Measurements from ENCODE around the gene PSMD10. TPM values are rescaled to one million over a fixed set of nuclear protein-coding genes. Genes with fewer than 3 reads are reported as not detected.
A peak's percentile ranks its signal among the peaks of the same experiment; 100 is the strongest.

PSMD10 gene, protein sequence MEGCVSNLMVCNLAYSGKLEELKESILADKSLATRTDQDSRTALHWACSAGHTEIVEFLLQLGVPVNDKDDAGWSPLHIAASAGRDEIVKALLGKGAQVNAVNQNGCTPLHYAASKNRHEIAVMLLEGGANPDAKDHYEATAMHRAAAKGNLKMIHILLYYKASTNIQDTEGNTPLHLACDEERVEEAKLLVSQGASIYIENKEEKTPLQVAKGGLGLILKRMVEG
- 73.8 TPM for polyA plus RNA-seq (2013, experiment 1 of 2)
- 74.1 TPM for polyA plus RNA-seq (2013, experiment 2 of 2)

DNA sequence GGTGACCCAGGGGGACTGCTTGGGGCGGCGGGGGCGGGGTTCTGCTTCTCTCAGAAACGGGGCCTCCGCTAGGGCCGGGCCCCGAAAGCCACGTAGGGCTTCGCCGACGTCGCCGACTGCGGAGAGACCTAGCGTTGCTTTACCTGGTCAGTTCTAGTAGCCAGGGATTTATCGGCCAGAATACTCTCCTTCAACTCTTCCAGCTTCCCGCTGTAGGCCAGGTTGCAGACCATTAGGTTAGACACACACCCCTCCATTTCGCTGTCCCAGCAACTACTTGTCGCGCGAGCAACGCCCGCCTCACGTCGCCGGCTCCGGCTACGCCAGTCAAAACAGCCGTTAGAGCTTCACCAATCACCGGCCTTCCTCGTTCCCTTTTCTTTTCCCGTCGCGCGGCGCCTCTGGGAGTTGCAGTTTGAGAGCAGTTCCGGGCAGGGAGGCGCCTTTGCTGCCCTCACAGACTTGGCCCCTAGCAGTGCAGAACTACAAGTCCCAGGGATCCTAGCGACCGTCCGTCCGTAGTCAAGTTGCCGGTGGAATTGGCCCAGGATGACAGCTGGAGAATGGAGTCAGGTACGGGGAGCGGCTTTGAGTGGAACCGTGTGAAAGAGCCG lies at the start of gene PSMD10, which contains the start of gene ATG4A:
TSS of gene PSMD10 (minus strand) at position 279 of the 614 bp plus-strand sequence. CDS start at position 257, 22 bp downstream.
TSS of gene ATG4A (plus strand) at position 515 of the 614 bp plus-strand sequence. CDS start at position 564, 49 bp downstream.
- H2BK15ac ChIP-seq (ENCODE audit: low read length): no peak within 1 kb of the TSS
- no peak within 1 kb of the TSS for H2AK5ac ChIP-seq (ENCODE audit: low read depth, low read length)
- H2BK12ac ChIP-seq (ENCODE audit: low read length): no peak within 1 kb of the TSS
- H4K91ac ChIP-seq (ENCODE audit: low read depth, low read length, poor library complexity): no peak within 1 kb of the TSS
- peak within 1 kb of the TSS; percentile 88 for H2AFZ ChIP-seq (ENCODE audit: low read length)
- H4K8ac ChIP-seq (ENCODE audit: low read depth, low read length): no peak within 1 kb of the TSS
- peaks cover 0 to 2% of the 10 kb centered on the region in 2 donors for H3K4me1 ChIP-seq (ENCODE audit: control insufficient read depth in 2 of 2, insufficient read depth in 1 of 2, low read depth in 1 of 2, low read length in 2 of 2)
- peaks cover 0 to 23% of the 10 kb centered on the region in 2 donors for H3K36me3 ChIP-seq (replicated peaks in 1 of 2; ENCODE audit: control insufficient read depth in 2 of 2, insufficient read depth in 2 of 2, low read length in 2 of 2)
- no CpG with 5 or more reads among the region's 47 CpGs for WGBS, 2 donors (ENCODE audit: extremely low coverage in 2 of 2, insufficient read length in 2 of 2, insufficient replicate concordance in 1 of 2)
- H3K9me3 ChIP-seq (replicated peaks in 1 of 2; ENCODE audit: control insufficient read depth in 2 of 2, insufficient read depth in 1 of 2, low read depth in 1 of 2, low read length in 2 of 2): no peaks in the 10 kb centered on the region
- H2BK120ac ChIP-seq (ENCODE audit: low read depth, low read length): no peak within 1 kb of the TSS
- H3K4me2 ChIP-seq (ENCODE audit: insufficient read depth, low read length, poor library complexity, severe bottlenecking): peak within 1 kb of the TSS; percentile 77
- peak within 1 kb of the TSS; percentile 81 for H3K9ac ChIP-seq (ENCODE audit: low read depth, low read length, poor library complexity)
- peak within 1 kb of the TSS; percentile 48 for H3K18ac ChIP-seq (ENCODE audit: low read length)
- H3K4me3 ChIP-seq (ENCODE audit: low read length in 2 of 2): peak within 1 kb of the TSS; percentile 70 to 95
- peaks cover 2% of the 10 kb centered on the region for H3K79me1 ChIP-seq (ENCODE audit: low read depth, low read length)
- H2BK5ac ChIP-seq (ENCODE audit: low read length): no peak within 1 kb of the TSS
- H3K4ac ChIP-seq (ENCODE audit: low read length): no peak within 1 kb of the TSS
- peak within 1 kb of the TSS; percentile 63 for H3K27ac ChIP-seq (replicated peaks; ENCODE audit: low read length)
- no peak within 1 kb of the TSS for H3K14ac ChIP-seq (ENCODE audit: low read length)
- no peak within 1 kb of the TSS for H3K23ac ChIP-seq (ENCODE audit: low read depth, low read length, poor library complexity)
- no peaks in the 10 kb centered on the region for H3K27me3 ChIP-seq (ENCODE audit: control insufficient read depth in 3 of 3, insufficient read depth in 3 of 3, low read depth in 1 of 3, low read length in 3 of 3)
- DNase-seq (ENCODE audit: low spot score): peak; percentile 85

DNA sequence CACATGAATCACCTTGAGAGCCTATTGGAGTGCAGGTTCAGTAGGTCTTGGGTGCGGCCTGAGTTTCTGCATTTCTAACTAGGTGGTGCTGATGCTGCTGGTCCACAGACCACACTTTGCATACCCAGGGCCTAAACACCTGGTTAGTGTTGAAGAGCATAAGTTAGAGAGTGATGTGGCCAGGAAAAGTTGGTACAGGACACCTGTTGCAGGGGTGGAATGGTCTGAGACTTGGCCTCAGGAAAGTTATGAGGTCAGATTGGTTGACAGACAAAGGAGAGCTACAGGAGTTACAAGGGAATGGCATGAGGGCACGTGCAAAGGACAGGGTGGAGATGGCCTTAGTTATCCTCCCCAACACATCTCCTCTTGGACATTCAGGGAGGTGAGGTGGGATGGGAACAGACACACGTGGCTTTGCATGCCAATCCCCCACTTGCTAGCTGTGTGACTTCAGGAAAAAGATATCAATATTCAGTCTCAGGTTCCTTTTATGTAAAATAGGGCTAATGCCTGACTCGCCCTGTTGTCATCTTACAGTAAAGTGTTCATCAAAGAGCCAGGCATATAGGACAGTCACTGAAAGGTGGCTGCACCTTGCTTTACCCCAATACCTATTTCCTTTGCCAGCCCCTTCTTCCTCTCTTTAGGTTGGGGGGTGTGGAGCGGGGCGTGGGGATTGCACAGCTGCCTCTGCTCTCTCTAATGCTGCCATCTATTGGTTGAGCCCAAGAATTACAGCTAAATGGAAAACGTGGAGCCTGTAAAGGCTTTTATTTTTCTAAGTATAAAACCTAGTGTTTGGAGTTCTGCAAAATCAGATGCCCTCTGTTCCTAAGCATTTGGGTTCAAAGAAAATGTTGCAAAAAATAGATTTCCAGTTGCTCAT lies 47.7 kb upstream of the PSMD10 start:
- DNase-seq (ENCODE audit: low spot score): no peak
- Histone ChIP-seq H3K14ac (ENCODE audit: low read length) (no peak overlapping the region), H3K79me1 (ENCODE audit: low read depth, low read length) (no peaks in the 10 kb centered on the region), H3K9ac (ENCODE audit: low read depth, low read length, poor library complexity) (no peak overlapping the region), H4K8ac (ENCODE audit: low read depth, low read length) (no peak overlapping the region), H3K27ac (replicated peaks; ENCODE audit: low read length) (no peak overlapping the region), H3K9me3 (replicated peaks in 1 of 2; ENCODE audit: control insufficient read depth in 2 of 2, insufficient read depth in 1 of 2, low read depth in 1 of 2, low read length in 2 of 2) (no peaks in the 10 kb centered on the region), H3K23ac (ENCODE audit: low read depth, low read length, poor library complexity) (no peak overlapping the region), H3K4me1 (ENCODE audit: control insufficient read depth in 2 of 2, insufficient read depth in 1 of 2, low read depth in 1 of 2, low read length in 2 of 2) (no peaks in the 10 kb centered on the region), H2BK15ac (ENCODE audit: low read length) (no peak overlapping the region), H3K4me3 (ENCODE audit: low read length in 2 of 2) (no peak overlapping the region), H4K91ac (ENCODE audit: low read depth, low read length, poor library complexity) (no peak overlapping the region), H2BK12ac (ENCODE audit: low read length) (no peak overlapping the region), H3K18ac (ENCODE audit: low read length) (no peak overlapping the region), H3K4me2 (ENCODE audit: insufficient read depth, low read length, poor library complexity, severe bottlenecking) (no peak overlapping the region), H2AK5ac (ENCODE audit: low read depth, low read length) (no peak overlapping the region), H2BK5ac (ENCODE audit: low read length) (no peak overlapping the region), H2BK120ac (ENCODE audit: low read depth, low read length) (no peak overlapping the region), H3K4ac (ENCODE audit: low read length) (no peak overlapping the region), H3K36me3 (replicated peaks in 1 of 2; ENCODE audit: control insufficient read depth in 2 of 2, insufficient read depth in 2 of 2, low read length in 2 of 2) (no peaks in the 10 kb centered on the region), H3K27me3 (ENCODE audit: control insufficient read depth in 3 of 3, insufficient read depth in 3 of 3, low read depth in 1 of 3, low read length in 3 of 3) (no peaks in the 10 kb centered on the region), H2AFZ (ENCODE audit: low read length) (no peak overlapping the region)
- WGBS, 2 donors (ENCODE audit: extremely low coverage in 2 of 2, insufficient read length in 2 of 2, insufficient replicate concordance in 1 of 2): no CpG with 5 or more reads among the region's 7 CpGs

DNA sequence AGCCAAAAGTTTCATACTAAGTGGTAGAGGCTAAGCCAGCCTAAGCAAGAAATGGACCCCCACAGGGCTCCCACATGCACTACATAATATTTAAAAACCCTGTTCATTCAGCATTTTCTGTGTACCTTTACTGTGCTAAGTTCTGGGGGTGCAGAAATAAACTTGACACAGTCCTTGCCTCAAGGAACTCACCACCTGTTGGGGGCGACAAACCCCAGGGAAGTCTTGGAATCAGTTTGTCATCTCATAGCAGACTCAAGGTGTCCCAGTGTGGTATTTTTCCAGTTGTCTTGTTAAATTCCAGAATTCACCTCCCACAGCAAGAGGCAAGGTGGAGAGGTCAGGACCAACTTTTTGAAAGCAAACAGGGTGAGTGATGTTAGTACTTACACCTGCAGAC lies 43.4 kb upstream of the PSMD10 start:
- Histone ChIP-seq H3K27ac (replicated peaks; ENCODE audit: low read length) (no peak overlapping the region), H2BK120ac (ENCODE audit: low read depth, low read length) (no peak overlapping the region), H4K8ac (ENCODE audit: low read depth, low read length) (no peak overlapping the region), H3K14ac (ENCODE audit: low read length) (no peak overlapping the region), H3K4ac (ENCODE audit: low read length) (no peak overlapping the region), H2AFZ (ENCODE audit: low read length) (no peak overlapping the region), H3K36me3 (replicated peaks in 1 of 2; ENCODE audit: control insufficient read depth in 2 of 2, insufficient read depth in 2 of 2, low read length in 2 of 2) (no peaks in the 10 kb centered on the region), H3K79me1 (ENCODE audit: low read depth, low read length) (no peaks in the 10 kb centered on the region), H3K4me3 (ENCODE audit: low read length in 2 of 2) (no peak overlapping the region), H2BK5ac (ENCODE audit: low read length) (no peak overlapping the region), H3K4me2 (ENCODE audit: insufficient read depth, low read length, poor library complexity, severe bottlenecking) (no peak overlapping the region), H2BK12ac (ENCODE audit: low read length) (no peak overlapping the region), H3K9ac (ENCODE audit: low read depth, low read length, poor library complexity) (no peak overlapping the region), H4K91ac (ENCODE audit: low read depth, low read length, poor library complexity) (no peak overlapping the region), H3K18ac (ENCODE audit: low read length) (no peak overlapping the region), H3K27me3 (ENCODE audit: control insufficient read depth in 3 of 3, insufficient read depth in 3 of 3, low read depth in 1 of 3, low read length in 3 of 3) (no peaks in the 10 kb centered on the region), H2AK5ac (ENCODE audit: low read depth, low read length) (no peak overlapping the region), H3K4me1 (ENCODE audit: control insufficient read depth in 2 of 2, insufficient read depth in 1 of 2, low read depth in 1 of 2, low read length in 2 of 2) (peaks cover 0 to 3% of the 10 kb centered on the region in 2 donors), H2BK15ac (ENCODE audit: low read length) (no peak overlapping the region), H3K9me3 (replicated peaks in 1 of 2; ENCODE audit: control insufficient read depth in 2 of 2, insufficient read depth in 1 of 2, low read depth in 1 of 2, low read length in 2 of 2) (no peaks in the 10 kb centered on the region), H3K23ac (ENCODE audit: low read depth, low read length, poor library complexity) (no peak overlapping the region)
- no CpG with 5 or more reads among the region's 1 CpG for WGBS, 2 donors (ENCODE audit: extremely low coverage in 2 of 2, insufficient read length in 2 of 2, insufficient replicate concordance in 1 of 2)
- DNase-seq (ENCODE audit: low spot score): no peak
